Sigmoid colon (tissue), 7 donors: Measurements from ENCODE around the gene USP44. TPM values are rescaled to one million over a fixed set of nuclear protein-coding genes. Genes with fewer than 3 reads are reported as not detected.

Experiments used
- DNase-seq: peaks from one replicate; pipeline ENCODE4 v3.0.0-alpha.2; 2019
- H3K27ac ChIP-seq, 4 donors: fragments of 200-600 bp; sonication (generic); one replicate each; pipeline ENCODE4 v1.5.1; 2016 to 2019; ENCODE audit warnings: mild to moderate bottlenecking in 1 of 4
- H3K27me3 ChIP-seq, 3 donors: fragments of 200-600 bp; sonication (generic); one replicate each; pipeline ENCODE4 v1.5.1; 2019; ENCODE audit warnings: mild to moderate bottlenecking in 1 of 3
- H3K36me3 ChIP-seq, 4 donors: fragments of 200-600 bp; sonication (generic); one replicate each; pipeline ENCODE4 v1.5.1; 2016 to 2019
- H3K4me1 ChIP-seq, 4 donors: fragments of 200-600 bp; sonication (generic); one replicate each; pipeline ENCODE4 v1.5.1; 2017 to 2019
- H3K4me3 ChIP-seq, 4 donors: fragments of 200-600 bp; sonication (generic); one replicate each; pipeline ENCODE4 v1.5.1; 2017 to 2019; ENCODE audit warnings: mild to moderate bottlenecking in 2 of 4, moderate library complexity in 1 of 4
- H3K9me3 ChIP-seq, 4 donors: fragments of 200-600 bp in 3 of 4; sonication (generic) in 3 of 4; one replicate each; pipeline versions ENCODE4 v1.5.1 to v1.6.1; 2013 to 2019
- EP300 ChIP-seq, 4 donors: sonication (generic); formaldehyde crosslinking; IDR thresholded peaks; one replicate each; pipeline ENCODE4 v1.6.1; 2017; ENCODE audit warnings: antibody characterized with exemption in 4 of 4
- POLR2A ChIP-seq, 2 donors: fragments of 450-650 bp; IDR thresholded peaks; one replicate each; pipeline ENCODE4 v1.6.1; 2016; ENCODE audit warnings: antibody characterized with exemption in 2 of 2, mild to moderate bottlenecking in 2 of 2, moderate library complexity in 2 of 2
- POLR2AphosphoS5 ChIP-seq, 4 donors: sonication (generic); formaldehyde crosslinking; IDR thresholded peaks; one replicate each; pipeline ENCODE4 v1.6.1; 2017; ENCODE audit warnings: antibody characterized with exemption in 4 of 4
- WGBS, 2 donors: extraction: QIAGEN DNeasy Blood & Tissue Kit; methylation state at CpG; one replicate each; pipeline ENCODE4 v1.1.7; 2013; 5-methylcytosine and 5-hydroxymethylcytosine counted together
- intact Hi-C: fragments of 100-400 bp; cut with DNase I; formaldehyde crosslinking; loops from one replicate; pipeline ENCODE4 v1.15.1; 2023
- polyA plus RNA-seq, 3 donors: library from polyadenylated mRNA; stranded (reverse); fragments of 200-250 nt; gene quantifications; one replicate each; pipeline ENCODE4 v1.2.3, GENCODE V29; 2013
- total RNA-seq, 4 donors: library from RNA; depleted of rRNA; stranded (reverse); fragments of >200 nt; gene quantifications; one replicate each; pipeline ENCODE4 v1.1.0, GENCODE V29; 2016
- TF ChIP-seq, protein P1 (sequence below), 4 experiments: fragments of 450-650 bp in 3 of 4; fragments of 200-600 bp in 1 of 4; IDR thresholded peaks; one replicate each; pipeline ENCODE4 v1.5.1; 2016 to 2019; ENCODE audit warnings: antibody characterized with exemption in 4 of 4, mild to moderate bottlenecking in 3 of 4, moderate library complexity in 2 of 4
- donor health status: healthy with polysubstance abuse.
- donor health status: Bipolar disorder and iron deficiency.
- donor health status: healthy.

The USP44 gene
- total and polyA plus RNA-seq, 7 donors: 0.36 to 6.1 (median 2.7) TPM; not detected in 1

DNA sequence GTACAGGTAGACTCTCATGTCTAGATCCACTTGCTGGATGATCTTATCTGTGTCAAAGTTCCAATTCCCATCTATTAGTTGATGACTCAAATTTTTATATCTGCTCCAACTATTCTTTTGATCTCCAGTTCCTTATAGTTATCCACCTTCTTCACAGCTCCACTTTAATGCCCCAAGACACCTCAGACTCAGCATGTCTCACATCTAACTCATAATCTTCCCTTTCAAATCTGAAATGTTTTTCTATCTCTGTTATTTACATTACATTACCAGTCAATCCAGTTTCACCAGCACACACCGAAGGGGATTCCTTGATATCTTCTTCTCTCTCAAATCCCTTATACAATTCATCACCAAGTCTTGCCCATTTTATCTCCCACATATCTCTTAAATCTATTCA lies 81.0 kb downstream of the USP44 start:
- DNase-seq: no peak
- intact Hi-C loops: loop anchor here (5.0 kb wide), 3 partner anchors 73 to 353 kb away; no protein-coding TSS in a partner anchor

More for the DNA sequence above, 81.0 kb downstream of the USP44 start:
- H3K4me3 ChIP-seq: no peak overlapping the region
- H3K4me1 ChIP-seq: peaks cover 0 to 15% (median 12%) of the 10 kb centered on the region in 4 donors
- WGBS, 2 donors: 30 to 79% methylated on average over 1 of the region's 1 CpG
- H3K27ac ChIP-seq: no peak overlapping the region
- no peak for TF ChIP-seq POLR2A (IDR thresholded peaks at IDR 0.05)
- TF ChIP-seq POLR2AphosphoS5 (IDR thresholded peaks at IDR 0.05): no peak
- TF ChIP-seq, protein P1, sequence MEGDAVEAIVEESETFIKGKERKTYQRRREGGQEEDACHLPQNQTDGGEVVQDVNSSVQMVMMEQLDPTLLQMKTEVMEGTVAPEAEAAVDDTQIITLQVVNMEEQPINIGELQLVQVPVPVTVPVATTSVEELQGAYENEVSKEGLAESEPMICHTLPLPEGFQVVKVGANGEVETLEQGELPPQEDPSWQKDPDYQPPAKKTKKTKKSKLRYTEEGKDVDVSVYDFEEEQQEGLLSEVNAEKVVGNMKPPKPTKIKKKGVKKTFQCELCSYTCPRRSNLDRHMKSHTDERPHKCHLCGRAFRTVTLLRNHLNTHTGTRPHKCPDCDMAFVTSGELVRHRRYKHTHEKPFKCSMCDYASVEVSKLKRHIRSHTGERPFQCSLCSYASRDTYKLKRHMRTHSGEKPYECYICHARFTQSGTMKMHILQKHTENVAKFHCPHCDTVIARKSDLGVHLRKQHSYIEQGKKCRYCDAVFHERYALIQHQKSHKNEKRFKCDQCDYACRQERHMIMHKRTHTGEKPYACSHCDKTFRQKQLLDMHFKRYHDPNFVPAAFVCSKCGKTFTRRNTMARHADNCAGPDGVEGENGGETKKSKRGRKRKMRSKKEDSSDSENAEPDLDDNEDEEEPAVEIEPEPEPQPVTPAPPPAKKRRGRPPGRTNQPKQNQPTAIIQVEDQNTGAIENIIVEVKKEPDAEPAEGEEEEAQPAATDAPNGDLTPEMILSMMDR (IDR thresholded peaks at IDR 0.05): no peak
- no peak for TF ChIP-seq EP300 (IDR thresholded peaks at IDR 0.05)
- no peaks in the 10 kb centered on the region for H3K36me3 ChIP-seq
- no peaks in the 10 kb centered on the region for H3K27me3 ChIP-seq
- no peaks in the 10 kb centered on the region for H3K9me3 ChIP-seq

Other genes with a start within 250 kb of the USP44 start
- gene METAP2, start 77.3 kb downstream of the USP44 start, total RNA-seq: 100 to 1,000 TPM in 1 of 4 donors, 10 to 100 TPM in 3; 75.1 to 152 (median 85.0) TPM
- gene METAP2, start 77.3 kb downstream of the USP44 start, polyA plus RNA-seq: 10 to 100 TPM; 45.6 to 49.7 (median 47.6) TPM
- gene NTN4, start 239.3 kb upstream of the USP44 start, total RNA-seq: 10 to 100 TPM in 3 of 4 donors, 1 to 10 TPM in 1; 7.2 to 17.4 (median 10.3) TPM
- gene NTN4, start 239.3 kb upstream of the USP44 start, polyA plus RNA-seq: 1 to 10 TPM; 3.7 to 6.0 (median 5.3) TPM